HepG2 (cell line): Measurements from ENCODE around the gene MAPK11. TPM values are rescaled to one million over a fixed set of nuclear protein-coding genes. Genes with fewer than 3 reads are reported as not detected.

Experiments used
- ARHGAP35 ChIP-seq: sonication (generic); formaldehyde crosslinking; IDR thresholded peaks from 2 replicates; pipeline ENCODE4 v1.9.0; 2022; ENCODE audit warnings: mild to moderate bottlenecking, inconsistent platforms, moderate library complexity, missing genetic modification reagents, borderline replicate concordance
- ESRRA ChIP-seq: sonication (generic); formaldehyde crosslinking; IDR thresholded peaks from 2 replicates; pipeline ENCODE4 v1.5.1; 2020; ENCODE audit warnings: mild to moderate bottlenecking, low read depth, missing genetic modification reagents
- GFI1 ChIP-seq: sonication (generic); formaldehyde crosslinking; IDR thresholded peaks from 2 replicates; pipeline ENCODE4 v1.5.0; 2020; ENCODE audit warnings: missing genetic modification reagents, mild to moderate bottlenecking, borderline replicate concordance
- HDAC6 ChIP-seq: fragments of 200-600 bp; sonication (generic); IDR thresholded peaks from 2 replicates; pipeline ENCODE4 v1.7.0; 2017; ENCODE audit warnings: mild to moderate bottlenecking, antibody characterized with exemption, low read length, low read depth
- HNRNPLL ChIP-seq: fragments of 200-400 bp; formaldehyde crosslinking; IDR thresholded peaks from 2 replicates; pipeline ENCODE4 v1.6.1; 2017; ENCODE audit warnings: mild to moderate bottlenecking, low read depth, low read length; ENCODE audit not compliant: poor library complexity, severe bottlenecking
- POGZ ChIP-seq: sonication (generic); formaldehyde crosslinking; IDR thresholded peaks from 2 replicates; pipeline ENCODE4 v1.4.0; 2020; ENCODE audit warnings: mild to moderate bottlenecking, missing genetic modification reagents
- RBAK ChIP-seq: sonication (generic); formaldehyde crosslinking; IDR thresholded peaks from 2 replicates; pipeline ENCODE4 v1.5.1; 2020; ENCODE audit warnings: mild to moderate bottlenecking, missing genetic modification reagents
- RELA ChIP-seq: sonication (generic); formaldehyde crosslinking; IDR thresholded peaks from 2 replicates; pipeline ENCODE4 v1.4.0; 2020; ENCODE audit warnings: missing genetic modification reagents
- SIX4 ChIP-seq: sonication (generic); formaldehyde crosslinking; IDR thresholded peaks from 2 replicates; pipeline ENCODE4 v1.4.0; 2020; ENCODE audit warnings: missing genetic modification reagents
- SMYD3 ChIP-seq: sonication (generic); formaldehyde crosslinking; IDR thresholded peaks from 2 replicates; pipeline ENCODE4 v1.8.1; 2023; ENCODE audit warnings: mild to moderate bottlenecking, missing genetic modification reagents
- TCF7 ChIP-seq: sonication (generic); IDR thresholded peaks from 2 replicates; pipeline ENCODE4 v1.6.1; 2016; ENCODE audit warnings: antibody characterized with exemption, low read depth
- ZBTB37 ChIP-seq: sonication (generic); formaldehyde crosslinking; IDR thresholded peaks from 2 replicates; pipeline ENCODE4 v1.4.0; 2020; ENCODE audit warnings: mild to moderate bottlenecking, missing genetic modification reagents
- ZNF101 ChIP-seq: sonication (generic); formaldehyde crosslinking; IDR thresholded peaks from 2 replicates; pipeline ENCODE4 v1.4.0; 2020; ENCODE audit warnings: mild to moderate bottlenecking, low read depth, missing genetic modification reagents, borderline replicate concordance
- ZNF512B ChIP-seq: sonication (generic); formaldehyde crosslinking; IDR thresholded peaks from 2 replicates; pipeline ENCODE4 v1.5.1; 2020; ENCODE audit warnings: missing genetic modification reagents, mild to moderate bottlenecking, borderline replicate concordance
- ZNF607 ChIP-seq: sonication (generic); formaldehyde crosslinking; IDR thresholded peaks from 2 replicates; pipeline ENCODE4 v1.5.1; 2020; ENCODE audit warnings: missing genetic modification reagents, mild to moderate bottlenecking, borderline replicate concordance
- polyA plus RNA-seq, 8 experiments: library from polyadenylated mRNA; depleted of rRNA in 3 of 8; stranded (reverse) in 7 of 8; unstranded in 1 of 8; fragments of >200 nt; fragmentation: Illumina TruSeq in 4 of 8; extraction: Trizol in 4 of 8; gene quantifications; 2 replicates each; pipeline versions ENCODE4 v1.2.1 to v1.2.3, GENCODE V29; 2011 to 2016; ENCODE audit warnings: low read depth in 4 of 8, missing spikeins in 1 of 8, mixed read lengths in 1 of 8; ENCODE audit not compliant: insufficient read depth in 1 of 8
- total RNA-seq, 5 experiments: library from RNA; depleted of rRNA; stranded (reverse); fragments of >200 nt; fragmentation: Illumina TruSeq; extraction: Trizol; gene quantifications; 2 replicates each; pipeline ENCODE4 v1.2.3, GENCODE V29; 2016; ENCODE audit warnings: low read depth in 1 of 5
- TF ChIP-seq, protein P1 (sequence below): IDR thresholded peaks from 2 replicates; pipeline ENCODE4 v1.6.1; 2016; ENCODE audit warnings: missing compliant biosample characterization, missing genetic modification reagents, borderline replicate concordance
- TF ChIP-seq, protein P2 (sequence below): IDR thresholded peaks from 2 replicates; pipeline ENCODE4 v1.6.1; 2016; ENCODE audit warnings: mild to moderate bottlenecking
- TF ChIP-seq, protein P3 (sequence below): sonication (generic); formaldehyde crosslinking; IDR thresholded peaks from 2 replicates; pipeline ENCODE4 v1.4.0; 2020; ENCODE audit warnings: mild to moderate bottlenecking, missing genetic modification reagents

MAPK11 gene
- total and polyA plus RNA-seq, 2 of the 13 experiments (the other 11 are each of a cell fraction or from before 2014, with no cell fraction given) = 0.15 to 0.17 TPM

DNA sequence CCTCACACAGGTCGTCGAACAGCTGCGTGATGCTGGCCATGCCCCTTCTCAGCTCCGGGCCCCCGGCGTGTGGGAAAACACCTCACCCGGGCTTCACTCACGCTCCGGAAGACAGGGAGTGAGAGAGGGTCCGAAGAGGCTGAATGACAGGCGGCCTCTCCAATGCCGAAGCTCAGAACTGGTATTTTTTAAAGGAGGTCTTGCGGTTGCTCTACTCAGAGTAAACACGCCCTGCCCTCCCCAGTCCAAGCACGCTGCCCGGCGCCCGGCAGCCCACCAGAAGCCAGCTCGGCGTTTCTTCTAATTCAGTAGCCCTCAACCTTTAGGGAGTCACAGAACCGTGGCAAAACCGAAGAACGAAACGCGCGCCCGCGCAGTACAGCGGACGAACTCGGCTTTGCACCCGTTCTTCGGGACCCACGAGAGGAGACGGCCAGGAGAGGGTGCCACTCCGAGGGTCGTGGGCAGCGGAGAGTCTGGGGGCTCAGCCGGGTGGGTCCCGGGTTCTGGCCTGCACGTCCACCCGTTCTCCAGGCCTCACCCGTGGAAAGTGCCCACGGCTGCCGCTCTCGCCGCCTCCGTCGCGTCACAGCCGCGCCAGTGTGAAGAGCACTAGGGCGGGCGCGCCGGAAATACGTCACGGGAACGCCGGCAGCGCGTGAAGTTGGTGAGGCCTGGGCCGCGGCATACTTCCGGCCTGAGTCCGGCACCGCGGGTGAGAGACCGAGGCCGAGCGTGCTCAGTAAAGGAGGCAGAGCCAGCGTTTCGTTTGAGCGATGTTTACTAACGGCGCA lies 25.6 kb downstream of the MAPK11 start, which contains the start of gene TUBGCP6 (continued):
- no peak; the same call in 1 of the 2 replicates for TF ChIP-seq ESRRA
- peak; percentile 55 for TF ChIP-seq HNRNPLL
- peak; percentile 5; the same call in 1 of the 2 replicates for TF ChIP-seq ZNF512B (CRISPR knock-in tag)
- TF ChIP-seq ZNF607 (CRISPR knock-in tag) = no peak; the same call in 1 of the 2 replicates
- no peak for TF ChIP-seq ZBTB37 (CRISPR knock-in tag)
- TF ChIP-seq, protein P1, sequence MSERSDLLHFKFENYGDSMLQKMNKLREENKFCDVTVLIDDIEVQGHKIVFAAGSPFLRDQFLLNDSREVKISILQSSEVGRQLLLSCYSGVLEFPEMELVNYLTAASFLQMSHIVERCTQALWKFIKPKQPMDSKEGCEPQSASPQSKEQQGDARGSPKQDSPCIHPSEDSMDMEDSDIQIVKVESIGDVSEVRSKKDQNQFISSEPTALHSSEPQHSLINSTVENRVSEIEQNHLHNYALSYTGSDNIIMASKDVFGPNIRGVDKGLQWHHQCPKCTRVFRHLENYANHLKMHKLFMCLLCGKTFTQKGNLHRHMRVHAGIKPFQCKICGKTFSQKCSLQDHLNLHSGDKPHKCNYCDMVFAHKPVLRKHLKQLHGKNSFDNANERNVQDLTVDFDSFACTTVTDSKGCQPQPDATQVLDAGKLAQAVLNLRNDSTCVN = no peak
- peak; percentile 78; the same call in 1 of the 2 replicates for TF ChIP-seq RELA (CRISPR knock-in tag)
- no peak for TF ChIP-seq ARHGAP35 (CRISPR knock-in tag)
- TF ChIP-seq RBAK (CRISPR knock-in tag) = no peak
- no peak for TF ChIP-seq ZNF101
- TF ChIP-seq, protein P2, sequence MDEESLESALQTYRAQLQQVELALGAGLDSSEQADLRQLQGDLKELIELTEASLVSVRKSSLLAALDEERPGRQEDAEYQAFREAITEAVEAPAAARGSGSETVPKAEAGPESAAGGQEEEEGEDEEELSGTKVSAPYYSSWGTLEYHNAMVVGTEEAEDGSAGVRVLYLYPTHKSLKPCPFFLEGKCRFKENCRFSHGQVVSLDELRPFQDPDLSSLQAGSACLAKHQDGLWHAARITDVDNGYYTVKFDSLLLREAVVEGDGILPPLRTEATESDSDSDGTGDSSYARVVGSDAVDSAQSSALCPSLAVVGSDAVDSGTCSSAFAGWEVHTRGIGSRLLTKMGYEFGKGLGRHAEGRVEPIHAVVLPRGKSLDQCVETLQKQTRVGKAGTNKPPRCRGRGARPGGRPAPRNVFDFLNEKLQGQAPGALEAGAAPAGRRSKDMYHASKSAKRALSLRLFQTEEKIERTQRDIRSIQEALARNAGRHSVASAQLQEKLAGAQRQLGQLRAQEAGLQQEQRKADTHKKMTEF (CRISPR knock-in tag) = peak; percentile 84
- no peak for TF ChIP-seq TCF7
- TF ChIP-seq GFI1 (CRISPR knock-in tag) = peak; percentile 26
- no peak; the same call in 1 of the 2 replicates for TF ChIP-seq SMYD3 (CRISPR knock-in tag)
- TF ChIP-seq SIX4 (CRISPR knock-in tag) = peak; percentile 73
- TF ChIP-seq HDAC6 = no peak
- peak; percentile 77 for TF ChIP-seq POGZ (CRISPR knock-in tag)
- TF ChIP-seq, protein P3, sequence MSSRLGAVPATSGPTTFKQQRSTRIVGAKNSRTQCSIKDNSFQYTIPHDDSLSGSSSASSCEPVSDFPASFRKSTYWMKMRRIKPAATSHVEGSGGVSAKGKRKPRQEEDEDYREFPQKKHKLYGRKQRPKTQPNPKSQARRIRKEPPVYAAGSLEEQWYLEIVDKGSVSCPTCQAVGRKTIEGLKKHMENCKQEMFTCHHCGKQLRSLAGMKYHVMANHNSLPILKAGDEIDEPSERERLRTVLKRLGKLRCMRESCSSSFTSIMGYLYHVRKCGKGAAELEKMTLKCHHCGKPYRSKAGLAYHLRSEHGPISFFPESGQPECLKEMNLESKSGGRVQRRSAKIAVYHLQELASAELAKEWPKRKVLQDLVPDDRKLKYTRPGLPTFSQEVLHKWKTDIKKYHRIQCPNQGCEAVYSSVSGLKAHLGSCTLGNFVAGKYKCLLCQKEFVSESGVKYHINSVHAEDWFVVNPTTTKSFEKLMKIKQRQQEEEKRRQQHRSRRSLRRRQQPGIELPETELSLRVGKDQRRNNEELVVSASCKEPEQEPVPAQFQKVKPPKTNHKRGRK = 0 out of 2 replicates have a peak, but pooled peaks have one; percentile 53
